Measurements from ENCODE around the gene FJX1. TPM values are rescaled to one million over a fixed set of nuclear protein-coding genes. Genes with fewer than 3 reads are reported as not detected.

The FJX1 gene
- polyA plus RNA-seq, 3 donors, result 0.05 TPM; not detected in 2

DNA sequence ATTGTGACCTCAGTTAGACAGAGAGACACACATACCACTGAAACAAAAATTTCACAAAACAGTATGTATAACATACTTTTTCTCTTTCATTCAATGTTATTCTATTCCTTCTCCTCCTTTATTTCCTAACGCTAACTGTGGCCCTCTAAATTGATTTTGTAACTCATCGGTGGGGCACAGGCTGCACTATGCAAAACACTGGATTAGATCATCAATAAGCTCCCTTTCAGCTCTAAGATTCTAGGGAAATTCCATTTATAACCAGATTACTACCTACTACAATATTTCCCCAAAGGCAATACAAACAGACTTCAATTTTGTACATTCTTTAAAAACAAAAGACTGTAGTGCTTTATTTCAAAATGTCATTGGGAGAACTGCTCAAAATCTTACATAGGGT lies 6.1 kb downstream of the FJX1 start:
- TF ChIP-seq, protein P1, sequence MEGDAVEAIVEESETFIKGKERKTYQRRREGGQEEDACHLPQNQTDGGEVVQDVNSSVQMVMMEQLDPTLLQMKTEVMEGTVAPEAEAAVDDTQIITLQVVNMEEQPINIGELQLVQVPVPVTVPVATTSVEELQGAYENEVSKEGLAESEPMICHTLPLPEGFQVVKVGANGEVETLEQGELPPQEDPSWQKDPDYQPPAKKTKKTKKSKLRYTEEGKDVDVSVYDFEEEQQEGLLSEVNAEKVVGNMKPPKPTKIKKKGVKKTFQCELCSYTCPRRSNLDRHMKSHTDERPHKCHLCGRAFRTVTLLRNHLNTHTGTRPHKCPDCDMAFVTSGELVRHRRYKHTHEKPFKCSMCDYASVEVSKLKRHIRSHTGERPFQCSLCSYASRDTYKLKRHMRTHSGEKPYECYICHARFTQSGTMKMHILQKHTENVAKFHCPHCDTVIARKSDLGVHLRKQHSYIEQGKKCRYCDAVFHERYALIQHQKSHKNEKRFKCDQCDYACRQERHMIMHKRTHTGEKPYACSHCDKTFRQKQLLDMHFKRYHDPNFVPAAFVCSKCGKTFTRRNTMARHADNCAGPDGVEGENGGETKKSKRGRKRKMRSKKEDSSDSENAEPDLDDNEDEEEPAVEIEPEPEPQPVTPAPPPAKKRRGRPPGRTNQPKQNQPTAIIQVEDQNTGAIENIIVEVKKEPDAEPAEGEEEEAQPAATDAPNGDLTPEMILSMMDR (IDR thresholded peaks at IDR 0.05), result no peak
- no peaks in the 10 kb centered on the region for H3K36me3 ChIP-seq (replicated peaks in 1 of 2; ENCODE audit: control insufficient read depth in 1 of 2, insufficient read depth in 2 of 2, low read length in 2 of 2)
- peaks cover 7% of the 10 kb centered on the region in 2 donors for H3K4me1 ChIP-seq (ENCODE audit: control insufficient read depth in 1 of 2, insufficient read depth in 2 of 2, low read length in 2 of 2)
- Mint-ChIP-seq H3K4me1 (peaks cover 10% of the 10 kb centered on the region), H3K27me3 (ENCODE audit: low read depth in 3 of 3) (peaks cover 60 to 71% (median 61%) of the 10 kb centered on the region in 3 donors), H3K9me3 (peaks cover 0 to 6% (median 2%) of the 10 kb centered on the region in 7 donors), H3K4me3 (no peak overlapping the region), H3K27ac (no peak overlapping the region), H3K36me3 (peaks cover 0 to 1% of the 10 kb centered on the region in 2 donors)
- H3K9ac ChIP-seq (ENCODE audit: insufficient read depth, low read length, poor library complexity, severe bottlenecking), result no peak overlapping the region
- no peak for DNase-seq
- H4K20me1 ChIP-seq (ENCODE audit: insufficient read depth, low read length), result no peaks in the 10 kb centered on the region
- intact Hi-C loops (cut with micrococcal nuclease), result no loop called here
- H3K4me3 ChIP-seq (replicated peaks in 1 of 3; ENCODE audit: low read depth in 2 of 3, low read length in 3 of 3), result no peak overlapping the region
- WGBS (ENCODE audit: insufficient coverage), result 95% methylated on average over 2 of the region's 2 CpGs
- H3K79me2 ChIP-seq (ENCODE audit: insufficient read depth, low read length), result no peaks in the 10 kb centered on the region
- no peak overlapping the region for H3K4me2 ChIP-seq (replicated peaks; ENCODE audit: extremely low read depth, low read length, poor library complexity, severe bottlenecking)
- H3K27ac ChIP-seq (ENCODE audit: low read depth in 1 of 2, low read length in 2 of 2), result no peak overlapping the region
- peaks cover 0 to 17% of the 10 kb centered on the region in 2 donors for H3K9me3 ChIP-seq (replicated peaks in 1 of 2; ENCODE audit: control insufficient read depth in 1 of 2, insufficient read depth in 1 of 2, low read length in 2 of 2)
- H2AFZ ChIP-seq (ENCODE audit: insufficient read depth, low read depth, low read length, poor library complexity, severe bottlenecking), result no peak overlapping the region
- peaks cover 61 to 74% of the 10 kb centered on the region in 2 donors for H3K27me3 ChIP-seq (ENCODE audit: control insufficient read depth in 2 of 2, insufficient read depth in 2 of 2, low read length in 2 of 2)

DNA sequence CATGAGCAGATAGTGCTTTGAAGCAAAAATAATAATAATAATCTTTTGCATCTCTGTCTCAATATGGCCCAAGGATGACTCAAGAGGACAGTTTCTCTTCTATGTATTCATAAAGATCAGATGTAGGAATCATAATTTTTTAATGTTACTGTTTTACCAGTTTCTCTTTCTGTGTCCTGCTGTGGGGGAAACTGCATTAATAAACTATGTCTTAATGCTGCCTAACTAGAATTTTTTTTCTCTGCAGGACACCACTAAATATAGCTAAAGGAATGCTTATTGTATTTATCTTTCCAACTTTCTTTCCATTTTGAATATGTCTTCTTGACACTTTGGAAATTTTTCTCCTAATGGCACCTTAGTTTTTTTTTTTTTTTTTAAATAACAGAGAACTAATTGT lies 6.5 kb downstream of the FJX1 start:
- no peak for DNase-seq
- Mint-ChIP-seq H3K27ac (no peak overlapping the region), H3K27me3 (ENCODE audit: low read depth in 3 of 3) (peaks cover 56 to 69% (median 57%) of the 10 kb centered on the region in 3 donors), H3K36me3 (peaks cover 0 to 1% of the 10 kb centered on the region in 2 donors), H3K4me1 (peaks cover 5% of the 10 kb centered on the region), H3K9me3 (peaks cover 0 to 6% (median 2%) of the 10 kb centered on the region in 7 donors), H3K4me3 (no peak overlapping the region)
- H3K9me3 ChIP-seq (replicated peaks in 1 of 2; ENCODE audit: control insufficient read depth in 1 of 2, insufficient read depth in 1 of 2, low read length in 2 of 2), result peaks cover 0 to 16% of the 10 kb centered on the region in 2 donors
- TF ChIP-seq, protein P1 (IDR thresholded peaks at IDR 0.05), result no peak
- H3K4me2 ChIP-seq (replicated peaks; ENCODE audit: extremely low read depth, low read length, poor library complexity, severe bottlenecking), result no peak overlapping the region
- H3K79me2 ChIP-seq (ENCODE audit: insufficient read depth, low read length), result no peaks in the 10 kb centered on the region
- peaks cover 61 to 72% of the 10 kb centered on the region in 2 donors for H3K27me3 ChIP-seq (ENCODE audit: control insufficient read depth in 2 of 2, insufficient read depth in 2 of 2, low read length in 2 of 2)
- H3K27ac ChIP-seq (ENCODE audit: low read depth in 1 of 2, low read length in 2 of 2), result no peak overlapping the region
- H3K4me3 ChIP-seq (replicated peaks in 1 of 3; ENCODE audit: low read depth in 2 of 3, low read length in 3 of 3), result no peak overlapping the region
- no peaks in the 10 kb centered on the region for H4K20me1 ChIP-seq (ENCODE audit: insufficient read depth, low read length)
- H2AFZ ChIP-seq (ENCODE audit: insufficient read depth, low read depth, low read length, poor library complexity, severe bottlenecking), result no peak overlapping the region
- intact Hi-C loops (cut with micrococcal nuclease), result no loop called here
- H3K9ac ChIP-seq (ENCODE audit: insufficient read depth, low read length, poor library complexity, severe bottlenecking), result no peak overlapping the region
- H3K4me1 ChIP-seq (ENCODE audit: control insufficient read depth in 1 of 2, insufficient read depth in 2 of 2, low read length in 2 of 2), result peaks cover 2 to 4% of the 10 kb centered on the region in 2 donors
- no peaks in the 10 kb centered on the region for H3K36me3 ChIP-seq (replicated peaks in 1 of 2; ENCODE audit: control insufficient read depth in 1 of 2, insufficient read depth in 2 of 2, low read length in 2 of 2)

Data from CD14-positive monocyte (primary cell).